ENCODE measurements around the gene PKN1. TPM values are rescaled to one million over a fixed set of nuclear protein-coding genes. Genes with fewer than 3 reads are reported as not detected.

Gene PKN1
- total and polyA plus RNA-seq, 9 of the 15 experiments (the other 6 are each of a cell fraction or from before 2014, with no cell fraction given): 0.30 to 228 (median 77.5) TPM

- TF ChIP-seq ZNF592 (IDR thresholded peaks at IDR 0.05) (no peak), SMARCA5 (IDR thresholded peaks at IDR 0.05) (peak; percentile 56; the same call in 1 of the 2 replicates), ZNF134 (CRISPR knock-in tag; conservative IDR thresholded peaks at IDR 0.05) (no peak), CEBPG (CRISPR knock-in tag; IDR thresholded peaks at IDR 0.05) (no peak), CEBPG (tag; conservative IDR thresholded peaks at IDR 0.05 in 1 of 2, IDR thresholded peaks at IDR 0.05 in 1 of 2) (no peak), CEBPB (tag; IDR thresholded peaks at IDR 0.05) (no peak), ZBTB40 (IDR thresholded peaks at IDR 0.05) (no peak), ZBTB40 (CRISPR knock-in tag; IDR thresholded peaks at IDR 0.05) (no peak), E2F1 (CRISPR knock-in tag; IDR thresholded peaks at IDR 0.05) (no peak), ZNF408 (CRISPR knock-in tag; IDR thresholded peaks at IDR 0.05; ENCODE audit: low read depth) (no peak), ZNF561 (CRISPR knock-in tag; conservative IDR thresholded peaks at IDR 0.05) (no peak), NCOA1 (IDR thresholded peaks at IDR 0.05; ENCODE audit: low read depth) (no peak), TAF9B (IDR thresholded peaks at IDR 0.05; ENCODE audit: partially characterized antibody) (no peak), YBX1 (IDR thresholded peaks at IDR 0.05) (no peak)
These were observed 72.6 kb downstream of the PKN1 start (continued) for GRCh38 chr19:14505488-14506239.
